Ovary (tissue), 9 donors: ENCODE measurements around the gene SPI1. TPM values are rescaled to one million over a fixed set of nuclear protein-coding genes. Genes with fewer than 3 reads are reported as not detected.
A peak's percentile ranks its signal among the peaks of the same experiment; 100 is the strongest.

ENCODE experiments used
- DNase-seq, 5 donors: peaks; one replicate each; pipeline ENCODE4 v3.0.0-alpha.2; 2019 to 2020
- H3K27ac ChIP-seq, 2 donors: fragments of 200-600 bp; one replicate each; pipeline versions ENCODE4 v1.5.1 to v1.8.0; 2019 to 2022
- H3K27me3 ChIP-seq: fragments of 200-600 bp; one replicate; pipeline ENCODE4 v1.8.0; 2022
- H3K36me3 ChIP-seq: fragments of 200-600 bp; sonication (generic); one replicate; pipeline ENCODE4 v1.5.1; 2019
- H3K4me1 ChIP-seq: one replicate; pipeline ENCODE4 v1.8.1; 2013; ENCODE audit warnings: mild to moderate bottlenecking, moderate library complexity; ENCODE audit not compliant: insufficient read depth
- H3K4me3 ChIP-seq: fragments of 200-600 bp; sonication (generic); one replicate; pipeline ENCODE4 v1.5.1; 2017
- H3K9me3 ChIP-seq, 2 donors: fragments of 200-600 bp in 1 of 2; sonication (generic) in 1 of 2; one replicate each; pipeline versions ENCODE4 v1.5.1 to v1.8.1; 2013 to 2019; ENCODE audit warnings: mild to moderate bottlenecking in 1 of 2, moderate library complexity in 1 of 2
- CTCF ChIP-seq, 3 donors: fragments of 450-650 bp in 2 of 3; fragments of 200-600 bp in 1 of 3; IDR thresholded peaks; one replicate each; pipeline versions ENCODE4 v1.5.1 to v1.8.0; 2016 to 2022; ENCODE audit warnings: antibody characterized with exemption in 3 of 3, mild to moderate bottlenecking in 1 of 3
- EP300 ChIP-seq: sonication (generic); formaldehyde crosslinking; IDR thresholded peaks from one replicate; pipeline ENCODE4 v1.6.1; 2017; ENCODE audit warnings: antibody characterized with exemption
- POLR2A ChIP-seq: fragments of 450-650 bp; IDR thresholded peaks from one replicate; pipeline ENCODE4 v1.6.1; 2017; ENCODE audit warnings: antibody characterized with exemption, mild to moderate bottlenecking, moderate library complexity
- WGBS, 3 donors: extraction: QIAGEN DNeasy Blood & Tissue Kit in 1 of 3; methylation state at CpG; one replicate each; pipeline versions ENCODE4 v1.1.5 to v1.1.7; 2013 to 2017; 5-methylcytosine and 5-hydroxymethylcytosine counted together
- intact Hi-C, 4 donors: fragments of 100-400 bp; cut with DNase I; formaldehyde crosslinking; loops; one replicate each; pipeline versions ENCODE4 v1.11.0 to v1.15.1; 2022 to 2023
- polyA plus RNA-seq, 2 donors: library from polyadenylated mRNA; stranded (reverse); fragments of 200-250 nt in 1 of 2; fragments of 350-450 nt in 1 of 2; fragmentation: Illumina TruSeq in 1 of 2; extraction: RNeasy Lipid Tissue Mini Kit (QIAGEN cat#74804) in 1 of 2; gene quantifications; one replicate each; pipeline ENCODE4 v1.2.3, GENCODE V29; 2013 to 2014
- total RNA-seq, 7 donors: library from RNA; depleted of rRNA in 2 of 7; stranded (reverse); fragments of >200 nt in 2 of 7; fragmentation: NEBNext Ultra II Directional in 3 of 7; extraction: Animal tissue kit (Norgen Biotek cat#: 25700) in 3 of 7; gene quantifications; one replicate each; pipeline versions ENCODE4 v1.1.0 to v1.2.4, GENCODE V29; 2016 to 2023
- donor health status: DM: no; HTN: no; CAD: no; lungs with moderate emphysema.
- donor health status: DM: no; HTN: no; CAD: no.
- donor health status: Bipolar disorder and iron deficiency.
- donor health status: DM: yes; HTN: yes; CAD: no.
- donor health status: DM: no; HTN: no; CAD: no.
- donor health status: DM: yes; HTN: yes; CAD: no.

Gene SPI1
- total and polyA plus RNA-seq, 9 donors, result 3.9 to 21.5 (median 6.8) TPM

- Histone ChIP-seq H3K4me3 (no peak overlapping the region), H3K9me3 (no peaks in the 10 kb centered on the region), H3K27me3 (no peaks in the 10 kb centered on the region), H3K27ac (no peak overlapping the region), H3K36me3 (no peaks in the 10 kb centered on the region), H3K4me1 (no peaks in the 10 kb centered on the region)
- DNase-seq, result peak in 1 of 5 donors; percentile 16
- 72 to 74% (median 73%) methylated on average over 17 to 20 of the region's 20 CpGs for WGBS, 3 donors
- no peak for TF ChIP-seq CTCF (IDR thresholded peaks at IDR 0.05)
- no peak for TF ChIP-seq EP300
- TF ChIP-seq POLR2A, result no peak
- intact Hi-C loops, result no loop called here
These were observed 15.1 kb upstream of the SPI1 start for GRCh38 chr11:47393163-47394049.

GRCh38 chr11:47392546-47393162, 14.3 kb upstream of the SPI1 start:
- intact Hi-C loops, result no loop called here
- TF ChIP-seq EP300, result no peak
- TF ChIP-seq POLR2A, result no peak
- no peak for TF ChIP-seq CTCF (IDR thresholded peaks at IDR 0.05)
- no peak for DNase-seq
- H3K36me3 ChIP-seq, result no peaks in the 10 kb centered on the region
- H3K27me3 ChIP-seq, result no peaks in the 10 kb centered on the region
- 84 to 92% (median 88%) methylated on average over 14 of the region's 14 CpGs for WGBS, 3 donors
- no peak overlapping the region for H3K4me3 ChIP-seq
- no peaks in the 10 kb centered on the region for H3K4me1 ChIP-seq
- H3K9me3 ChIP-seq, result no peaks in the 10 kb centered on the region
- no peak overlapping the region for H3K27ac ChIP-seq

GRCh38 chr11:47391711-47392432, 13.5 kb upstream of the SPI1 start:
- H3K27me3 ChIP-seq, result no peaks in the 10 kb centered on the region
- H3K9me3 ChIP-seq, result no peaks in the 10 kb centered on the region
- TF ChIP-seq POLR2A (no peak), CTCF (IDR thresholded peaks at IDR 0.05) (no peak), EP300 (no peak)
- no peaks in the 10 kb centered on the region for H3K4me1 ChIP-seq
- WGBS, 3 donors, result 85 to 94% (median 90%) methylated on average over 16 of the region's 16 CpGs
- intact Hi-C loops, result no loop called here
- no peaks in the 10 kb centered on the region for H3K36me3 ChIP-seq
- no peak for DNase-seq
- H3K27ac ChIP-seq, result no peak overlapping the region
- no peak overlapping the region for H3K4me3 ChIP-seq

- Histone ChIP-seq H3K9me3 (no peaks in the 10 kb centered on the region), H3K4me1 (no peaks in the 10 kb centered on the region), H3K27ac (no peak overlapping the region), H3K27me3 (no peaks in the 10 kb centered on the region), H3K36me3 (no peaks in the 10 kb centered on the region), H3K4me3 (no peak overlapping the region)
- peak in 1 of 5 donors; percentile 15 for DNase-seq
- TF ChIP-seq EP300 (no peak), CTCF (IDR thresholded peaks at IDR 0.05) (no peak), POLR2A (no peak)
- intact Hi-C loops, result no loop called here
- WGBS, 3 donors, result 83 to 84% (median 83%) methylated on average over 11 of the region's 11 CpGs
These were observed 12.8 kb upstream of the SPI1 start for GRCh38 chr11:47391077-47391583.
